HFF-Myc (cell line): Measurements from ENCODE around the gene PDK1.
A peak's percentile ranks its signal among the peaks of the same experiment; 100 is the strongest.

Experiments used
- DNase-seq: peaks from one replicate; pipeline ENCODE4 v3.0.0-alpha.2; 2011; ENCODE audit warnings: low read depth; ENCODE audit errors: extremely low read depth
- H3K4me3 ChIP-seq: replicated peaks from 2 replicates; pipeline ENCODE4 v1.5.1; 2011; ENCODE audit warnings: low read depth, mild to moderate bottlenecking, control low read depth, low read length
- CTCF ChIP-seq: IDR thresholded peaks from 2 replicates; pipeline ENCODE4 v1.5.1; 2012; ENCODE audit warnings: mild to moderate bottlenecking, low read depth, low read length, control low read depth; ENCODE audit errors: missing control alignments

The PDK1 gene

GRCh38 chr2:172555522-172556283, at the start of gene PDK1:
PDK1 (plus strand) TSS chr2:172556090; CDS start chr2:172556151, 61 bp downstream.
- peak; percentile 47 for DNase-seq
- peak within 1 kb of the TSS; percentile 83 for H3K4me3 ChIP-seq
- TF ChIP-seq CTCF = no peak

GRCh38 chr2:172507199-172507598, 48.7 kb upstream of the PDK1 start:
- DNase-seq = no peak
- H3K4me3 ChIP-seq = no peak overlapping the region
- no peak for TF ChIP-seq CTCF

- no peak overlapping the region for H3K4me3 ChIP-seq
- no peak for DNase-seq
- TF ChIP-seq CTCF = no peak
These were observed 45.8 kb upstream of the PDK1 start for GRCh38 chr2:172510088-172510487.

- no peak for DNase-seq
- no peak for TF ChIP-seq CTCF
- H3K4me3 ChIP-seq = no peak overlapping the region
These were observed 45.3 kb upstream of the PDK1 start for GRCh38 chr2:172510548-172510947.

- no peak for TF ChIP-seq CTCF
- no peak overlapping the region for H3K4me3 ChIP-seq
- DNase-seq = no peak
These were observed 42.9 kb upstream of the PDK1 start for GRCh38 chr2:172512810-172513523.

GRCh38 chr2:172513524-172513900, 42.4 kb upstream of the PDK1 start:
- no peak overlapping the region for H3K4me3 ChIP-seq
- no peak for TF ChIP-seq CTCF
- DNase-seq = no peak
